HepG2 (cell line): Measurements from ENCODE around the gene PIP4K2B. TPM values are rescaled to one million over a fixed set of nuclear protein-coding genes. Genes with fewer than 3 reads are reported as not detected.
A peak's percentile ranks its signal among the peaks of the same experiment; 100 is the strongest.

ENCODE experiments used
- ATF1 ChIP-seq: IDR thresholded peaks from 2 replicates; pipeline ENCODE4 v1.6.1; 2016; ENCODE audit warnings: mild to moderate bottlenecking, control low read depth
- KLF6 ChIP-seq: IDR thresholded peaks from 2 replicates; pipeline ENCODE4 v1.8.0; 2016; ENCODE audit warnings: missing biosample characterization, missing genetic modification reagents
- MAFK ChIP-seq, 2 experiments: IDR thresholded peaks in 1 of 2; conservative IDR thresholded peaks in 1 of 2; 2 replicates each; pipeline ENCODE4 v1.6.1; 2011; ENCODE audit warnings: improper control_type of control experiment in 2 of 2, low read length in 2 of 2
- MTF1 ChIP-seq: sonication (generic); formaldehyde crosslinking; IDR thresholded peaks from 2 replicates; pipeline ENCODE4 v1.5.0; 2020; ENCODE audit warnings: missing genetic modification reagents
- SP5 ChIP-seq: IDR thresholded peaks from 2 replicates; pipeline ENCODE4 v1.6.1; 2016; ENCODE audit warnings: low read depth, borderline replicate concordance
- TBP ChIP-seq: sonication (generic); formaldehyde crosslinking; IDR thresholded peaks from 2 replicates; pipeline ENCODE4 v1.5.0; 2020; ENCODE audit warnings: missing genetic modification reagents
- TSC22D2 ChIP-seq: sonication (generic); formaldehyde crosslinking; IDR thresholded peaks from 2 replicates; pipeline ENCODE4 v1.5.1; 2020; ENCODE audit warnings: missing genetic modification reagents, mild to moderate bottlenecking, borderline replicate concordance
- ZFY ChIP-seq: sonication (generic); formaldehyde crosslinking; IDR thresholded peaks from 2 replicates; pipeline ENCODE4 v1.4.0; 2020; ENCODE audit warnings: missing genetic modification reagents
- ZNF343 ChIP-seq: sonication (generic); formaldehyde crosslinking; IDR thresholded peaks from 2 replicates; pipeline ENCODE4 v1.4.0; 2020; ENCODE audit warnings: mild to moderate bottlenecking, missing genetic modification reagents
- ZNF460 ChIP-seq: sonication (generic); formaldehyde crosslinking; IDR thresholded peaks from 2 replicates; pipeline ENCODE4 v1.5.1; 2020; ENCODE audit warnings: missing genetic modification reagents, mild to moderate bottlenecking, borderline replicate concordance
- ZSCAN25 ChIP-seq: sonication (generic); formaldehyde crosslinking; IDR thresholded peaks from 2 replicates; pipeline ENCODE4 v1.8.0; 2022; ENCODE audit warnings: mild to moderate bottlenecking, missing genetic modification reagents
- polyA plus RNA-seq, 8 experiments: library from polyadenylated mRNA; depleted of rRNA in 3 of 8; stranded (reverse) in 7 of 8; unstranded in 1 of 8; fragments of >200 nt; fragmentation: Illumina TruSeq in 4 of 8; extraction: Trizol in 4 of 8; gene quantifications; 2 replicates each; pipeline versions ENCODE4 v1.2.1 to v1.2.3, GENCODE V29; 2011 to 2016; ENCODE audit warnings: low read depth in 4 of 8, missing spikeins in 1 of 8, mixed read lengths in 1 of 8; ENCODE audit not compliant: insufficient read depth in 1 of 8
- total RNA-seq, 5 experiments: library from RNA; depleted of rRNA; stranded (reverse); fragments of >200 nt; fragmentation: Illumina TruSeq; extraction: Trizol; gene quantifications; 2 replicates each; pipeline ENCODE4 v1.2.3, GENCODE V29; 2016; ENCODE audit warnings: low read depth in 1 of 5
- TF ChIP-seq, protein P1 (sequence below): sonication (generic); formaldehyde crosslinking; IDR thresholded peaks from 2 replicates; pipeline ENCODE4 v1.4.0; 2020; ENCODE audit warnings: missing genetic modification reagents, borderline replicate concordance
- TF ChIP-seq, protein P2 (sequence below): sonication (generic); formaldehyde crosslinking; IDR thresholded peaks from 2 replicates; pipeline ENCODE4 v1.5.1; 2020; ENCODE audit warnings: mild to moderate bottlenecking, missing genetic modification reagents
- TF ChIP-seq, protein P3 (sequence below): sonication (generic); formaldehyde crosslinking; IDR thresholded peaks from 2 replicates; pipeline ENCODE4 v1.4.0; 2020; ENCODE audit warnings: mild to moderate bottlenecking, missing genetic modification reagents
- TF ChIP-seq, protein P4 (sequence below): IDR thresholded peaks from 2 replicates; pipeline ENCODE4 v1.6.1; 2012; ENCODE audit warnings: low read length, improper control_type of control experiment
- TF ChIP-seq, protein P5 (sequence below): sonication (generic); formaldehyde crosslinking; conservative IDR thresholded peaks from 2 replicates; pipeline ENCODE4 v1.8.1; 2023; ENCODE audit warnings: missing genetic modification reagents

The PIP4K2B gene
- total and polyA plus RNA-seq, 2 of the 13 experiments (the other 11 are each of a cell fraction or from before 2014, with no cell fraction given): 20.4 to 54.0 TPM

DNA sequence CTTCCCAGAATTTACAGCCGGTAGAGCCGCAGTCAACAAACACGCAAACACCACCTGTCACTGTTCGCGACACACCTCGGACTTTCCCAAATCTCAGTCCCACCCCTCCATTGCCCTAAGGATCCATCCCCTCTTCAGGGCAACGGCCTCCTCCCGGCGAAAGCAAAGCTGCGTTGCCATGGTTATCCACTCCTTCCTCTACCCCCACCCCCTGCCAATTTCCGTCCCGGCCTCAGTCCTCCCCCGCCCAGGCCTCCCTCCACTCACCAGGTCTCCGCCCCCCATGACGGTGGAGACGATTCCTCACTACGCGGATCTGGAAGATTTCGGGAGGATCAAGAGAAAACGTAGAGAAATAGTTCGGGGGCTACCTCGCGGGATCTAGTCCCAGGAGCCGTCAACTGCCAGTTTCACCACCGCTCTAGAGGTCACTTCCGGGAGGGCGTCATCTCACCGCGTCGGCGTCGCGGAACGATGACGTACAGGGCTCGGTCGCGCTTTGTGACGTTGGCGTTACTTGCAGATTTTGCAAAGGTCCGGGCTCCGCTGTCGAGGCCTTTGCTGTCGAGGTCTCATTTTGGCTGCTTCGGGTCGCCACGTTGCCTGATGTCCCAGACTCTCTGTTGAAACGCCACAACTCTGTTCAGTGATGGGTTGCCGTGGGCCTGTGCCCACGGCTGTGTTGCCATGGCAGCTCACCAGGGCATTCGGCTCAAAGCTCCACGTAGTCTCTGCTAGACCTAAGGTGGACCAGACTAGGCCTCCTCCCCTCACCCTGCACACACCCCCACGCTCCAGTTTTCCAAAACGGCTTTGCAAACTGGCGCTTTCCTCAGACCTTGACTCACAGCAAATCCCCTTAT lies 25.8 kb upstream of the PIP4K2B start, which contains the start of gene CWC25 (continued):
- peak; percentile 98 for TF ChIP-seq TSC22D2 (CRISPR knock-in tag)
- TF ChIP-seq KLF6 (CRISPR knock-in tag): peak; percentile 96
- TF ChIP-seq, protein P1, sequence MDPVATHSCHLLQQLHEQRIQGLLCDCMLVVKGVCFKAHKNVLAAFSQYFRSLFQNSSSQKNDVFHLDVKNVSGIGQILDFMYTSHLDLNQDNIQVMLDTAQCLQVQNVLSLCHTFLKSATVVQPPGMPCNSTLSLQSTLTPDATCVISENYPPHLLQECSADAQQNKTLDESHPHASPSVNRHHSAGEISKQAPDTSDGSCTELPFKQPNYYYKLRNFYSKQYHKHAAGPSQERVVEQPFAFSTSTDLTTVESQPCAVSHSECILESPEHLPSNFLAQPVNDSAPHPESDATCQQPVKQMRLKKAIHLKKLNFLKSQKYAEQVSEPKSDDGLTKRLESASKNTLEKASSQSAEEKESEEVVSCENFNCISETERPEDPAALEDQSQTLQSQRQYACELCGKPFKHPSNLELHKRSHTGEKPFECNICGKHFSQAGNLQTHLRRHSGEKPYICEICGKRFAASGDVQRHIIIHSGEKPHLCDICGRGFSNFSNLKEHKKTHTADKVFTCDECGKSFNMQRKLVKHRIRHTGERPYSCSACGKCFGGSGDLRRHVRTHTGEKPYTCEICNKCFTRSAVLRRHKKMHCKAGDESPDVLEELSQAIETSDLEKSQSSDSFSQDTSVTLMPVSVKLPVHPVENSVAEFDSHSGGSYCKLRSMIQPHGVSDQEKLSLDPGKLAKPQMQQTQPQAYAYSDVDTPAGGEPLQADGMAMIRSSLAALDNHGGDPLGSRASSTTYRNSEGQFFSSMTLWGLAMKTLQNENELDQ (CRISPR knock-in tag): peak; percentile 63; the same call in 1 of the 2 replicates
- TF ChIP-seq MTF1 (CRISPR knock-in tag): no peak
- peak; percentile 79 to 92 for TF ChIP-seq MAFK (conservative IDR thresholded peaks at IDR 0.05 in 1 of 2, IDR thresholded peaks at IDR 0.05 in 1 of 2; ENCODE audit: low read length in 2 of 2)
- TF ChIP-seq, protein P2, sequence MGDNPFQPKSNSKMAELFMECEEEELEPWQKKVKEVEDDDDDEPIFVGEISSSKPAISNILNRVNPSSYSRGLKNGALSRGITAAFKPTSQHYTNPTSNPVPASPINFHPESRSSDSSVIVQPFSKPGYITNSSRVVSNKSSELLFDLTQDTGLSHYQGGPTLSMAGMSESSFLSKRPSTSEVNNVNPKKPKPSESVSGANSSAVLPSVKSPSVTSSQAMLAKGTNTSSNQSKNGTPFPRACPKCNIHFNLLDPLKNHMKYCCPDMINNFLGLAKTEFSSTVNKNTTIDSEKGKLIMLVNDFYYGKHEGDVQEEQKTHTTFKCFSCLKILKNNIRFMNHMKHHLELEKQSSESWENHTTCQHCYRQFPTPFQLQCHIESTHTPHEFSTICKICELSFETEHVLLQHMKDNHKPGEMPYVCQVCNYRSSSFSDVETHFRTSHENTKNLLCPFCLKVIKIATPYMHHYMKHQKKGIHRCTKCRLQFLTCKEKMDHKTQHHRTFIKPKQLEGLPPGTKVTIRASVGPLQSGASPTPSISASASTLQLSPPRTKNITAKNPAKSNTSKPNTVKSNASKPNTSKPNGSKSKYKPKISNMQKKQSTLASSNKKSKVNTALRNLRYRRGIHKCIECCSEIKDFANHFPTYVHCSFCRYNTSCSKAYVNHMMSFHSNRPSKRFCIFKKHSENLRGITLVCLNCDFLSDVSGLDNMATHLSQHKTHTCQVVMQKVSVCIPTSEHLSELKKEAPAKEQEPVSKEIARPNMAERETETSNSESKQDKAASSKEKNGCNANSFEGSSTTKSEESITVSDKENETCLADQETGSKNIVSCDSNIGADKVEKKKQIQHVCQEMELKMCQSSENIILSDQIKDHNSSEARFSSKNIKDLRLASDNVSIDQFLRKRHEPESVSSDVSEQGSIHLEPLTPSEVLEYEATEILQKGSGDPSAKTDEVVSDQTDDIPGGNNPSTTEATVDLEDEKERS: peak; percentile 85
- TF ChIP-seq, protein P3, sequence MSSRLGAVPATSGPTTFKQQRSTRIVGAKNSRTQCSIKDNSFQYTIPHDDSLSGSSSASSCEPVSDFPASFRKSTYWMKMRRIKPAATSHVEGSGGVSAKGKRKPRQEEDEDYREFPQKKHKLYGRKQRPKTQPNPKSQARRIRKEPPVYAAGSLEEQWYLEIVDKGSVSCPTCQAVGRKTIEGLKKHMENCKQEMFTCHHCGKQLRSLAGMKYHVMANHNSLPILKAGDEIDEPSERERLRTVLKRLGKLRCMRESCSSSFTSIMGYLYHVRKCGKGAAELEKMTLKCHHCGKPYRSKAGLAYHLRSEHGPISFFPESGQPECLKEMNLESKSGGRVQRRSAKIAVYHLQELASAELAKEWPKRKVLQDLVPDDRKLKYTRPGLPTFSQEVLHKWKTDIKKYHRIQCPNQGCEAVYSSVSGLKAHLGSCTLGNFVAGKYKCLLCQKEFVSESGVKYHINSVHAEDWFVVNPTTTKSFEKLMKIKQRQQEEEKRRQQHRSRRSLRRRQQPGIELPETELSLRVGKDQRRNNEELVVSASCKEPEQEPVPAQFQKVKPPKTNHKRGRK (CRISPR knock-in tag): no peak; the same call in 1 of the 2 replicates
- TF ChIP-seq ZSCAN25: peak; percentile 89
- TF ChIP-seq ZFY (CRISPR knock-in tag): peak; percentile 99
- TF ChIP-seq ZNF343 (CRISPR knock-in tag): peak; percentile 74; the same call in 1 of the 2 replicates
- TF ChIP-seq SP5: peak; percentile 51
- TF ChIP-seq ZNF460 (CRISPR knock-in tag): peak; percentile 14; the same call in 1 of the 2 replicates
- TF ChIP-seq, protein P4, sequence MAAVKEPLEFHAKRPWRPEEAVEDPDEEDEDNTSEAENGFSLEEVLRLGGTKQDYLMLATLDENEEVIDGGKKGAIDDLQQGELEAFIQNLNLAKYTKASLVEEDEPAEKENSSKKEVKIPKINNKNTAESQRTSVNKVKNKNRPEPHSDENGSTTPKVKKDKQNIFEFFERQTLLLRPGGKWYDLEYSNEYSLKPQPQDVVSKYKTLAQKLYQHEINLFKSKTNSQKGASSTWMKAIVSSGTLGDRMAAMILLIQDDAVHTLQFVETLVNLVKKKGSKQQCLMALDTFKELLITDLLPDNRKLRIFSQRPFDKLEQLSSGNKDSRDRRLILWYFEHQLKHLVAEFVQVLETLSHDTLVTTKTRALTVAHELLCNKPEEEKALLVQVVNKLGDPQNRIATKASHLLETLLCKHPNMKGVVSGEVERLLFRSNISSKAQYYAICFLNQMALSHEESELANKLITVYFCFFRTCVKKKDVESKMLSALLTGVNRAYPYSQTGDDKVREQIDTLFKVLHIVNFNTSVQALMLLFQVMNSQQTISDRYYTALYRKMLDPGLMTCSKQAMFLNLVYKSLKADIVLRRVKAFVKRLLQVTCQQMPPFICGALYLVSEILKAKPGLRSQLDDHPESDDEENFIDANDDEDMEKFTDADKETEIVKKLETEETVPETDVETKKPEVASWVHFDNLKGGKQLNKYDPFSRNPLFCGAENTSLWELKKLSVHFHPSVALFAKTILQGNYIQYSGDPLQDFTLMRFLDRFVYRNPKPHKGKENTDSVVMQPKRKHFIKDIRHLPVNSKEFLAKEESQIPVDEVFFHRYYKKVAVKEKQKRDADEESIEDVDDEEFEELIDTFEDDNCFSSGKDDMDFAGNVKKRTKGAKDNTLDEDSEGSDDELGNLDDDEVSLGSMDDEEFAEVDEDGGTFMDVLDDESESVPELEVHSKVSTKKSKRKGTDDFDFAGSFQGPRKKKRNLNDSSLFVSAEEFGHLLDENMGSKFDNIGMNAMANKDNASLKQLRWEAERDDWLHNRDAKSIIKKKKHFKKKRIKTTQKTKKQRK: no peak
- peak; percentile 100 for TF ChIP-seq ATF1 (CRISPR knock-in tag)
- 0 out of 2 replicates have a peak, but pooled peaks have one; percentile 78 for TF ChIP-seq TBP (CRISPR knock-in tag)
- TF ChIP-seq, protein P5, sequence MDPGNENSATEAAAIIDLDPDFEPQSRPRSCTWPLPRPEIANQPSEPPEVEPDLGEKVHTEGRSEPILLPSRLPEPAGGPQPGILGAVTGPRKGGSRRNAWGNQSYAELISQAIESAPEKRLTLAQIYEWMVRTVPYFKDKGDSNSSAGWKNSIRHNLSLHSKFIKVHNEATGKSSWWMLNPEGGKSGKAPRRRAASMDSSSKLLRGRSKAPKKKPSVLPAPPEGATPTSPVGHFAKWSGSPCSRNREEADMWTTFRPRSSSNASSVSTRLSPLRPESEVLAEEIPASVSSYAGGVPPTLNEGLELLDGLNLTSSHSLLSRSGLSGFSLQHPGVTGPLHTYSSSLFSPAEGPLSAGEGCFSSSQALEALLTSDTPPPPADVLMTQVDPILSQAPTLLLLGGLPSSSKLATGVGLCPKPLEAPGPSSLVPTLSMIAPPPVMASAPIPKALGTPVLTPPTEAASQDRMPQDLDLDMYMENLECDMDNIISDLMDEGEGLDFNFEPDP: no peak
